Stimulated activated CD4-positive, alpha-beta T cell treated with anti-CD3 and anti-CD28 coated beads, Interleukin-2, amount 100 ng/mL, for 48 hours (primary cell): ENCODE measurements around the gene RCOR2.

Source experiments
- DNase-seq, 2 donors: peaks; one replicate each; pipeline ENCODE4 v3.0.0-alpha.2; 2020

Gene RCOR2

DNA sequence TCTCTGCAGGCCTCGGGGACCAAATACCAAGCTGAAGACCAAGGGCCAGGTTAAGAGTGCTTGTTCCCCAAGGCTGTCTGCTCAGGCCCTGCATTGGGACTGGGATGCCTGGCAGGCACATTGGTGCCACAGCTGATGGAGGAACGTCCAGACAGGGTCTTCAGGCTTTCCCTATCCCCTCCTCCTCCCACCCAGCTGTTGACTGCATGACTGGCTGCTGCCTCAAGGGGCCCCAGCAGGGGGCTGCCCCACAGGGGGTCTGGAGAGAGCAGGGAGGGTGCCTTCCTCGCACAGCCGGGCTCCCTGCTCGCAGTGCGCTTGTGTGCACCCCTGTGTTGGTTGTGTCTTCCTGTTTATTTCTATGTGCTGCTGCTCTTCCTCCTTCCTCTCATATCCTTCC is 9.9 kb downstream of the RCOR2 start:
- no peak for DNase-seq

DNA sequence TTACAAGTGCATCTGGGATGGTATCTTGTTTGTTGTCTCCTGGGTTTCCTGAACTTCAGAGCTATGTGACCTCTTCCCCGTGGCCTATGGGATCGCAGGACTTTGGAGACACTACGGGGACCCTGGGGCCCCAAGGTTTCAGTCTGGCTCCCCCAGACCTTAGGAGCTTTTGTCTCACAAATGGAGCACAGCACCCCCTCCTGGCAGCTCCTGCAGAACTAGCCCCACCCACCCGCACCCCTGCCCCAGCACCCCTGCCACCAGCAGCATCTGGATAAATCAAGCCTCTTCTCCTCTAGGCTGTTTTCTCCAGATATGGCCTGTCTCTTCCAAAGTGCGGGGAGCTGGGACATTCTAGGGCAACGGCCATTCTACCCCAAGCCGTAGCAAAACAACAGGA is 10.4 kb downstream of the RCOR2 start:
- DNase-seq: peak; percentile 30 to 43

DNA sequence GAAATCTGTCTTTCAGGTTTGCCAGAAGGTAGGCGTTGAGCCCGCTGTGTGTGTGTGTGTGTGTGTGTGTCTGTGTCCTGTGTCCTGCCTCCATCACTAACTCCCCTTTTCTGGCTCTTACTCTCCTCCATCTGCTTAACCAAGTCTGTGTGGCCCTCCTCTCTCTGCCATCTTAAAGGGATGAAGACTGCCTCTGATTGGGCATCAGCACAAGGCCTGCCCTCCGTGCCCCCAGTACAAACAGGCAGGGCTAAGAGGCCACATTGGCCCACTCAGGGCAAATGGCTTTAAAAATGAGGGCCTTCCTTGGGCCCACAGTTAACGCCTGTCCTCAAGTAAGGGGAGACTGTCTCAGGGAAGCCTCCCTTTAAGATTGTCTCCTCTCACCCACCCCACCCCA is 10.9 kb downstream of the RCOR2 start:
- DNase-seq: no peak

DNA sequence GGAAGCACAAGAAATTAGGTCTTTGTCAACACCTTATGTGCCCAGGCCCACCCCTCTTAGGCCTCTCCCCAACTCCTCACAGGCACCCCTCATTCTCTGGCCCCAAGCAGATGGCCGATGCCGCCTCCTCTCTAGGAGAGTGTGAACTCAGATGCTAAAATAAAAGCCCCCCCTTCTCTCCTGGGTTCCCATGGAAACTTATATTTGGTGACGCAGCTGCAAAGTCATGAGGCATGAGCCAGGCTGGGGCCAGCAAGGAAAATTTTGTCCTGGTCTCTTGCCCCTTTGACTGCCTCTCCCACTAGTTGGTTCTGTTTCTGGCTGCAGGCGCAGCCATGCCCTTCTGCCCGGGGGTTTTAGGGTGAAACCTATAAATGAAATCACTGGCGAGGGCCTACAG is 11.8 kb downstream of the RCOR2 start:
- no peak for DNase-seq

DNA sequence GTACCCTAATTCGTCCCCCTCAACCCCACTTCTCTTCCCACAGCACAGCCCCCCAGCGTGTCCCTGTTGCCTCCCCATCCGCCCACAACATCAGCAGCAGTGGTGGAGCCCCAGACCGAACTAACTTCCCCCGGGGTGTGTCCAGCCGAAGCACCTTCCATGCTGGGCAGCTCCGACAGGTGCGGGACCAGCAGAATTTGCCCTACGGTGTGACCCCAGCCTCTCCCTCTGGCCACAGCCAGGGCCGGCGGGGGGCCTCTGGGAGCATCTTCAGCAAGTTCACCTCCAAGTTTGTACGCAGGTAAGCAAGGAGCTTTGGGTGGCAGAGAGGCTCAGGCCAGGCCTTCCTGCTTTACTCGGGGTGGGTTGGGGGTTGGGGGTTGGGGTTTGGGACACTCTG is 12.2 kb downstream of the RCOR2 start:
- DNase-seq: no peak

DNA sequence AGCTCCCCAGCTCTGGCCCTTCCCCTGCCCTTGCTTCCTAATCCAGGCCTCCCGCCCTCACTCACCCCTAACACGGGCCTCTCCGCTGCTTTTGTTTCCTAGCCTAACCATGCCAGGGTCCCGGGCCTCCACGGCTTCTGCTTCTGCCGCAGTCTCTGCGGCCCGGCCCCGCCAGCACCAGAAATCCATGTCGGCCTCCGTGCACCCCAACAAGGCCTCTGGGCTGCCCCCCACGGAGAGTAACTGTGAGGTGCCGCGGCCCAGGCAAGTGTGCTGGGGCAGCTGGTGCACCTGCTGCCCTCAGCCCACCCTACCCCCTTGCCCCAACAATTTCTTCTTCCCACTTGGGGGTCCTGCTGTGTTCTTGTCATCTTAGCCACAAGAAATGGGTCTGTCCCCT is 13.1 kb downstream of the RCOR2 start:
- no peak for DNase-seq

DNA sequence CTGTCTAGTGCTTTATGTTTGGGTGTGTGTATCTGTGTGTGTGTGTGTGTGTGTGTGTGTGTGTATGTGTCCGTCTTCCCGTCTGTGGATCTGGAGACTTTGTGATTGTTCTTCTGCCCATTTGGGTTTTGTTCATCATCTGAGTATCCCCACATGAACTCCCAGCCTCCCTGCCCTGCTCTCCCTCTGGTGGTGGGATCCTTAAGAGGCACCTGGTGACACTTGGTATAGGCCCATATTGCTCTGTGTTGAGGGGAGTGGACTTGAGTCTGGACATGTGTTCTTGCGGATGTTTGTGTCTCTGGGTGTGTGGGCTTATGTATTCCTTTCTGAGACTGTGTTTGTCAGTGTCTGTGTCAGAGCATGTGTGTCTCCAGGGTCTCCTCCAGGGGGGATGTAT is 15.3 kb downstream of the RCOR2 start:
- no peak for DNase-seq

DNA sequence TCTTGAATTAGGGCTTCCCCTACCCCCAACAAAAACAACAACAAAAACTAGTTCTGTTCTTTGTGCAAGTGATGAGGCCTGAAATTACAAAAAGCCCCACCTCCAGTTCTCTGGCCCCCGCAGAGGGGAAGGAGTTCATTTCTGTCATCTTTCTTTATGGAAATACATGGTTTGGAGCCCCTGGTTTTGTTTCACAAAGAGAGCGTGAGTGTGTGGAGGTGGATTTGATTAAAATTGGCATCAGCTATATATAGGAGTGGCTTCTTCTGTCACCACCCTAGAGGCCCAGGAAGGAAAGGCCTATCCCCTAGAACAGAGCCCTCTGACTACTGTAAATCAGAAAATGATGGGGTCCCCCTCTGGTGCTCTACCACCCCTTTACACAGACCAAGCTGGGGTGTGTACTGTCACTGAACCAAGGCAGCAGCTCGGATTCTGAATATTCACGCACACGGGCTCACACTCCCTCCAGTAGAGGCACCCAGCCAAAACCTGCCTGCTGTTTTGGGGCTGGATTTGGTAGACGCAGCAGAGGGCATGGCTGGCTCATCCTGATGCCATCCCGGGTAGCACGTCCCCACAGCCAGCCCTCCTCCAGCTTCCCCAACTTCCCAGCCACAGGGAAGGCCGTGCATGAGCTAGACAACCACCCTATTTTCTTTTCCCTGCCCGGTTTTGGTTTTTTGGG is 19.4 kb downstream of the RCOR2 start:
- DNase-seq: no peak

DNA sequence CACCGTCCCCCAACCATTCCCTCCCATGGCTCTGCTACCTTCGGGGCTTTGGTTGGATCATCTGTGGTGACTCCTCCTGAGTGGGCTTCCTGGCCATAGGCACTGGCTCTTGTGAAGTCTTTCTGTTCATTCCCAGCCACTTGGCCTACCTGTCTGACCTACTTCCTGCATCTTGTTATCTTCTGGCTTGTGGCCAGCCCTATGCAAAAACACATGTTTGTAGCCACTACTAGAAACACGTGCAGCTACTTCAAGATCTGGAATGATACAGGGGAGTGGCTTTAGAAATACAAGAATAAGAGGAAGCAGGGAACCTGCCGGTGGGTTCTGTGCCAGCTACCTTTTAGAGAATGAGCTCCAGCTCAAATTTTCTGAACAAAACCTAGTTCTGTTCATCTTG is 20.9 kb downstream of the RCOR2 start:
- no peak for DNase-seq

DNA sequence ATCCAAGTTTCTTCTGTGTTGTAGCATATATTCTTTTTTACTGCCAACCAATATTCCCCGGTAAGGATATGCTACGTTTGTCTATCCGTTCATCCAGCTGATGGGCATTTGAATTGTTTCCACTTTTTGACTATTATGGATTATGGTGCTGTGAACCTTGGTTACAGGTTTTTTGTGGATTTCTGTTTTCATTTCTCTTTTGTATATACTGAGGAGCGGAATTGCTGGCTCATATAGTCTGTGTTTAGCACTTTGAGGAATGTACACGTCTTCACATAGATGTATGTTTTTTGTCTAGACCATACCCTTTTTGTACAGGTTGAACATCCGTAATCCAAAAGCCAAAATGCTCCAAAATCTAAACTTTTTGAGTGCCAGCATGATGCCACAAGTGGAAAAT is 23.6 kb downstream of the RCOR2 start:
- DNase-seq: no peak

DNA sequence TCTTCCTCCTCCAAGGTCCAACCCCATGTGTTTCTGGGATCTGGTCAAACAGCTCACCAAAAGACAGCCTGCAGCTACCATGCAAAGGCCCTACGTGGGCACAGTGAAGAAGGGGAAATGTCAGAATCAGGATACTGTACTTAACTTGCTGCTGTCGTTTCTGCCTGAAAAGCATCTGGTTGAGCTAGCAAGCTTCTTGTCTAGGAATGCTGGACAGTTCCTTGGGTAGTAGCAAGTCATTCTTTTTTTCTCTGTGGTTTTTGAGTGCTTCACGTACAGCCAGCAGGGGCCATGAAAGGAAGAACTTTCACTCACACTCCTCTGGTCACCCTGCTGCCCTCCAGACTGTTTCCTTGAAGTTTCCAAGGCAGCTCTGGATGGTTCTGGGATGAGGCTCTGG is 24.7 kb downstream of the RCOR2 start:
- no peak for DNase-seq

DNA sequence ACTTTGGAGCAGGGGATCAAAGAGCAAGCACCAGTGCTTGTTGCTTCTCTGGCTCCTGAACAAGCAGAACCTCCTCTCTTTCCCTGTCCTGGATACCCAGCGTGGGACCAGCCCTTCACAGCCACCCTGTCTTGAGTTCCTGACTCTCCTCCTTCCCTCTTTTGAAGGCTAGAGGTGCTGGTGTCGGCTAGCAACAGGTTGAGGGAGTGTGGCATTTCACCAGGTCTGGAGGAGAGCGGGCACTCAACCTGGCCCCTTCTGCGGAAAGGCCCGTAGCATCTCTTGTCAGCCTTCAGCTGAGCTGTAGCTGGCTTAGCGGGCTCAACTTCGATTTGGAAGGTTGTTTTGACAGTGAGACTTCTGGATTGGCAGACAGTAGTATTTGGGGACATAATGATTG is 26.6 kb downstream of the RCOR2 start:
- no peak for DNase-seq

DNA sequence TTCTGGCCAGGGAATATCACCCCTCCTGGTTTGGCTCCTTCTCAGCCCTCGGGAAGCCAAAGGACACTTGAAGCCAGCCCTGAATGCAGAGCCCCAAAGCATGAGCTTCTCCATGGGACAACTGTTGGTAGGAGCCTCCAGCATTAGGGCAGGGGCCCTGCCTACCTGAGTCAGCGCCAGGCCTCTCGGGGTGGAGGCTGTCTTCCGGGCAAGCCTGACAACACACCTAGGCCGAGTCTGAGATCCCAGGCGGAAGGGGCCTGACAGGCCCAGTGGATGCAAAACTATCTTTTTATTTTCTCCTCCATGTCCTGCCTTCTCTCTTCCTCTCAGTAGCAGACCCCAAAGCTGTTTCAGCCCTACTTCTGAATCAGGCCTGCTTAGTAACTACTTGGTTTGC is 27.6 kb downstream of the RCOR2 start:
- DNase-seq: no peak

DNA sequence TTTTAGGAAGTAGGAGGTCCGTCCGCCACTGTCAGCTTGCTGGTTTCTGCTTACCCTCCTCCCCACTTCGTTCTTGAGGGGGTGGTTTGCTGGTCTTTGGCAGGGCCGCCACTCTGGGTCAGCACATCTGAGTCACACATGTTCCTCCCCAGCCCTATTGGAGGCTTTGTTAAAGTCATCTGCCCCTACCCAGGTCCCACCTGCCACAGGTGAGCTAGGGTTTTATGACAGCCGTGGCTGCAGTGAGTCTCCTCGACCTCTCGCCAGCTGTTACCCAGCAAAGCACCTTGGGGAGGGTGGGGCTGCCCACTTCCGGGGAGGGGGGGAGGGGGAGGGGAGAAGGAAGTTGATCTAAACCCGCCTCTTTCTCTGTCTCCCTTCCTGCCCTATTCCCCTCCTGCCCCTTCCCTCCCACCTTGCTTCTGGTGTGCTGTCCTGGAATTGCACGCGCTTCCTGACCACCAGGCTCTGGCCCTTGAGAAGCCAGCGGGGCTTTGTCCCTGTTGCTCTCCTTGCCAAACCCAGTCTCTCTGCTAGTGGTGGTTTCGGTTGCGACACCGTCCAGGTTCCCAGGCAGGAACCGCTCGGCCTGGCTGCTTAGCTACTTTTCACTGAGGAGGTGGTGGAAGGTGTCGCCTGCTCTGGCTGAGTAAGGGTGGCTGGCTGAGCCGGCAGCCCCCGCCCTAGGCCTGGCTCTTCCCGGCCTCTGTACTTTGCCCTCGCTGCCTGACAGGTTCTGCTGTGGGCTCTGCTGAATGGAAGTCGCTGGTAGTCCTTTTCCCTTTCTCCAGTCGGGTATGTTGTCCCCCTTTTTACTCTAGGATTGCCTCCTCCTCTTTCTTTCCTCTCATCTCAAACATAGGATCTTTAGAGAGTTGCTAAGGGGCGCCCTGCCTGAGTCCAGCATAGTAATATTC is 28.5 kb downstream of the RCOR2 start:
- DNase-seq: peak; percentile 43 to 45

DNA sequence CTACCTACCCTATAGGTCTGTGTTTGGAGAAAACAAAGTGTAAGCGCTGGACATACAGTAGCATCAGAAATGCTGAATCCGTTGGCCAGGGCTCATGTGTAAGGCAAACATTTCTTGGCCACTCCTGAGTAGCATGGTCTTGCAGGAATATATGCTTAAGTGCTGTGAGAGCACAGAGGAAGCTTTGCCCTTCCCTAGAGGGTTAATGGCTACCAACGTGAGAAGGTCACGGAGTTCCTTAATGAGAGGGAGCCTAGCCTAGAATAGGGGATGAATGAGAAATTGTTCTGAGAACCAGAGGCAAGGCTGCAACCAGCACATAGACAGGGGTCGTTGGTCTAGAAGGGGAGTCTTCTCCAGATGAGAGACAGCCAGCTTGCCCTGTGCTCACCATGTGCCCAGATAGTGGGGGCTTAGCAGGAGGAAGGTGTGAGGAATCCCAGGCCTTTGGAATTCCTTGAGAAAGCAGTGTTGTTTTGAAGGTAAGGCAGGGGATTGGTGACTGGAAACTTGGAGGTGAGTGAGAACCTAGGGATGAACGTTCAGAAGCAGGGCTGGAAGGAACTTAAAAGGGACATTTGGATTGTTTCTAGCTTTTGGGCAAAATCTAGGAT is 29.5 kb downstream of the RCOR2 start:
- DNase-seq: no peak

DNA sequence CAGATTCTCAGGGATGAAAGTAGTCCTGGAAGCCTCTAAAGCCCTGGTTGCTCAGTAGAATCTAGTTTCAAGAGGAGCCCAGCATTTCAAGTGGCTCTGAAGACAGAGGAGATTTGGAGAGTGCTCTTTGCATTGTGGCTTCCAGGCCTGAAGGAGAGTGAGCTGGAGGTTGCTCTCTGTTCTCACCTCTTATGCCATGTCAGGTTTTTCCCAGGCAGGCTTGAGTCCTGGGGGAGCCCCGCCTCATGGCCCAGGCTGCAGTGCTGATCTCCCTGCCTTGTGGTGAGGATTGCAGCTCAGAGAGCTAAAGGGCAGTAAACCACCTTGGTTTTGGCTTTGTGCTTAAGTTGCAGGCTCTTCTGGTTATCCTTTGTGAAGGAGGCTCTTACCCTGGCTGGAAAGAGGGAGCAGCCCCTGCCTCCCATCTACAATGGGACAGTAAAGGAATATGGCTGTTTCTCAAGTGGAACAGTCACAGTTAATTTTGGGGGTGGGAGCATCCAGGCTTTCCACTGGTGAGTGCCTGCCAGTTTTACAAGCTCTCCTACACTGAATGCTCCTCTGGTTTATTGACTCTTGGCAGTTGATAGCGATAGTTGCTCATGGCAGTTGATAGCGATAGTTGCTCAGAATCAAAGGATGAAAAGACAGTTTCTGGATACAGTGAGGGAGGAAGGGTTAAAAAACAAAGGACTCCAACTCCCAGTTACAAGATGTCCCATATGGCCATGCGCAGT is 32.6 kb downstream of the RCOR2 start:
- no peak for DNase-seq

DNA sequence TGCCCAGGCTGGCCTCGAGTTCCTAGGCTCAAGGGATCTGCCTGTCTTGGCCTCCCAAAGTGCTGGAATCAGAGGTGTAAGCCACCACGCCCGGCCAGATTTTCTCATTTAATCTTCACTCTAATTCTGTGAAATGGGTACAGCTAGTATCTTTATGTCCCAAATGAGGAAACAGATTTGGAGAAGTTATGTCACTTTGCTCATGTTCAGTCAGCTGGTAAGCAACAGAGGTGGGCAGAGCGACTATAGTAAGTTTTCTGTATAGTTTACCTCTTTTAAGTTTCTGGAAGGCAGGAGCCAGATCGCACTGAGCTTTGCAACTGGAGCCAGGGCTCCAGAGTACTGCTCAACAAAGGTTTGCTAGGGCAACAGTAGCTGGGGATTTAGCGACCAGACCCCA is 33.2 kb downstream of the RCOR2 start:
- DNase-seq: no peak

DNA sequence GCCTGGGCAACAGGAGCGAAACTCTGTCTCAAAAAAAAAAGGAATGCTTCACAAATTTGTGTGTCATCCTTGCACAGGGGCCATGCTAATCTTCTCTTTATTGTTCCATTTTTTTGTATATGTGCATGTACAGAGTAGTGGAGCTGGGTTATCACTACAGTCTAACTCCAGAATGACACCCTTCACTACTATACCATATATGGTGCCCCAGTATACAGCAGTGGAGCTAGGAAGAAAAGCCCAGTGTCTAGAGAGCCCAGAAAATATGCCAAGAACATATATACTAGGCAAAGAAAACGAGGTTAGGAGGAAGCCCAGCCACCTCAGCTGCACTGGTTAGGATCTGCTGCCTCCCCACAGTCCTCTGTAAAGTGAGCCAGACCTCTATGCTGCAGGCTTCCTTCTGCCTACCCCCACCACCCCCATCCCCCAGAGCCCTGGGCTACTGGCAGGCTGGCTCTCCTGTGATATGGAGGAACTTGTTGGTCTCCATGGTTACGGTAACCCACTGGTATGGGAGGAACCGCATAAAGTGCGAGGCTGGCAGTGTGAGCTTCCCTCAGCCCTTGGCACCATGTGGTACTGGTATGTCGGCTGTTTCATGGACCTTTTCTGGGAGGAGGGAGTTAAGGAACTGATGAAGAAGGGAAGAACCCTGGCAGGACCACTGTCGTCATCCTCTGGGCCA is 34.3 kb downstream of the RCOR2 start:
- DNase-seq: no peak

DNA sequence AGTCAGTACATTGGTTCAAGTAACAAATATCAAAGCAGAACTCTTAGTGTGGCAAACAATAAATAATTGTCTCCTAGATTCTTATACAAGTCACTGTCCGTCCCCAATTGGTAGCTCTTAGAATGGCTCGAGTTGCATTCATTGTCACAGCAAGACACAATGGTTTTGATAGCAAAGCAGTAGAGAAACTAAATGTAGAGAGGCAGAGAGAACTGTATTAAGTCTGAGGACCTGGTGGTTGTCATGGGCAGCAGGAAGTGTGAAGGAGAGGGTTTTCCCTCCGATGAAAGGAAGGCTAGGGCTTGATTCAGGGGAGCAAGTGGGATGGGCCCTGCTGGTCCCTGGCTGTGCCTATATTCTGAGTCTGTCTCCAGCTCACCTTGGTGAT is 36.6 kb downstream of the RCOR2 start:
- no peak for DNase-seq

DNA sequence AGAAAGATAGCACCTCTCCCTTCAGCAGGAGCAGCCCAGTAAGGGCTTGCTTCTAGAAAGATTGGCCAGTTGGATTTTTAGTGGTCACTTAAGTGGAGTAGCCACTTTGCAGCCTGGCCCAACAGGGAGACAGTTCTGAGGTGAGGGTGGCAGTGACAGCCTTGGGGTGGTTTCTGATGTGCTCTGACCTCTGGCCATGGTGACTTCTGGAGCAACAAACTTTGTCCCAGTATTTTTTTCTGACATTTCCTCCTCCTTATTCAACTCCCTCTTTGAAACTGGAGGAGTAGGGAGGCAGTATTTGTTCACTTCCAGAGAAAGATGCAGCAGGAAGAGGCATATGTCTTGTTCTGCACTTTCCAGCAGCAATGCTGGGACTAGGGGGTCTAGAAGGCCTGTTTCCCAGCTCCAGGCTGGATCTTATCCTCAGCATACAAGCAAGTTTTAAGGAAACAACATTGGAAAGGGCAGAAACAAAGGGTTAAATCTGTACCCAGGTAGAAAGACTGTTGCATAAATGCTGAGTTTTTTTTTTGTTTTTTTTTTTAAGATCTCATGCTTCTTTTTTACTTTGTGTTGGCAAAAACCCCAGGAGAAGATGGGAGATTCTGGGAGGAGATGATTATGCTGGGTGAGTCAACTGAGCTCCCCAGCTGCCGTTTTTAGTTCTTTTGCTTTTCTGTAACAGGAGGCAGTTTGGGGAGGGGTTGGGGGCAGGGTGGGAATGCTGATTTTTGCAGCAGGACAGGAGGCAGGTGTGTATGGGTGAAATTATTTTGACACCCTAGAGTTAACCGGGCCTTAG is 37.2 kb downstream of the RCOR2 start:
- no peak for DNase-seq

DNA sequence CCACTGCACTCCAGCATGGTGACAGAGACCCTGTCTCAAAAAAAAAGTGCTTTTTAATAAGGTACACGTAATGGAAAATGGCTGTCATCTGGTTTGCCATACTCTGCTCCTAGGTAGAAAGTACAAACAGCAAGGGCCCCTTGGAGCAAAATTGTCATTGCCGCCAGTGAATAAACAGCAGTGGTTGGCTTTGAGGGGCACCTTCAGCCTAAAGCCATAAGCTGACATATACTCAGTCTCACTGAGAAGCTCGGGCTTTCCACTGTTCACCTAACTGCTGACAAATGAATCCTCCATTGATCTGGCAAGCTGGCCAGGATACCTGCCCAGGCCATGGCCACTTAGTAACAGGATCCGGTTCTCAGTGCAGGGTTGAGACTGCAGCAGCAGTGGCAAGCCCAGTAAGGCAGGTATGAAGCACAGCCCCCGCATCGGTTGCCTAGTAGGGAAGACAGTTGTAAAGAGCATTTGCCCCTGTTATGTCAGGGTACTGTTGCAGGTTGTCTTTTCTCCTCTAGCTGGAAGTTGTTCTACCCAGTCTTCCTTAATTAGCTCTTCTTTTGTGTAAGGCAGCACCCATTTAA is 39.2 kb downstream of the RCOR2 start:
- DNase-seq: no peak

DNA sequence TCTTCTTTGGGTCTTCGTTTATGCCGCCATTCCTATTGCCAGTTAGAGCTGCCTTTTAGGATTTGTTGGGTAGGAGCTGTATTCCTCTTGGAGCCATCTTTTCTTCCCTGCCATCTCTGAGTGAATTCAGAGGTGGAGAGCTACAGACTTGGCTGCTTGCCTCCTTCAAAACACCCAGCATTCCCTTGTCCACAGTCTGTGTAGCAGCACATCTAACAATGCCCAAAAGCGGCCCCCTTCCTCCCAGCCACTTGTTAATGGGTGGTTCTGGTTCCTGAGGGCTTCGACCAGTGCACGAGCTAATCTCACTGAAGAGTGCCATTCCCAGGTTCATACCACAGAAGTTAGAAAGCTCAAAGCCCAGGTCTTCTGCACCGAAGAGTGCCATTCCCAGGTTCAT is 40.3 kb downstream of the RCOR2 start:
- DNase-seq: no peak
